Lower lobe of right lung (tissue), 2 donors: ENCODE results near the gene PLXNA1. TPM values are rescaled to one million over a fixed set of nuclear protein-coding genes. Genes with fewer than 3 reads are reported as not detected.
A peak's percentile ranks its signal among the peaks of the same experiment; 100 is the strongest.

Experiments used
- ATAC-seq, 2 donors: fragments of 200-7000 bp; cut with Tn5 transposase; one replicate each; pipeline ENCODE4 v1.9.1; 2020 to 2022; ENCODE audit warnings: mild to moderate bottlenecking in 2 of 2, moderate library complexity in 2 of 2
- DNase-seq: peaks from one replicate; pipeline ENCODE4 v3.0.0-alpha.2; 2020
- H3K27ac ChIP-seq: fragments of 200-600 bp; one replicate; pipeline ENCODE4 v1.8.0; 2022
- H3K27me3 ChIP-seq: fragments of 200-600 bp; one replicate; pipeline ENCODE4 v1.8.0; 2022; ENCODE audit warnings: low read depth
- H3K36me3 ChIP-seq: fragments of 200-600 bp; one replicate; pipeline ENCODE4 v1.8.0; 2022; ENCODE audit warnings: mild to moderate bottlenecking
- H3K4me1 ChIP-seq: fragments of 200-600 bp; one replicate; pipeline ENCODE4 v1.8.0; 2022
- H3K4me3 ChIP-seq: fragments of 200-600 bp; one replicate; pipeline ENCODE4 v1.8.0; 2022; ENCODE audit warnings: mild to moderate bottlenecking
- H3K9me3 ChIP-seq: fragments of 200-600 bp; one replicate; pipeline ENCODE4 v1.8.0; 2022
- intact Hi-C: fragments of 100-400 bp; cut with DNase I; formaldehyde crosslinking; loops from one replicate; pipeline ENCODE4 v1.11.0; 2022
- total RNA-seq: library from RNA; stranded (reverse); fragmentation: NEBNext Ultra II Directional; extraction: Animal tissue kit (Norgen Biotek cat#: 25700); gene quantifications from one replicate; pipeline ENCODE4 v1.2.1, GENCODE V29; 2021
- TF ChIP-seq, protein P1 (sequence below): fragments of 200-600 bp; IDR thresholded peaks from one replicate; pipeline ENCODE4 v1.8.0; 2022; ENCODE audit warnings: antibody characterized with exemption, mild to moderate bottlenecking
- donor health status: DM: no; HTN: yes; CAD: no; lungs with severe emphysema.

PLXNA1 gene
- total RNA-seq, 1 donor from 2014 or later: 48.1 TPM

GRCh38 chr3:126983276-126983652 is 349 bp downstream of the PLXNA1 start:
- H3K27me3 ChIP-seq: no peaks in the 10 kb centered on the region
- H3K4me1 ChIP-seq: peaks cover 26% of the 10 kb centered on the region
- H3K27ac ChIP-seq: peak overlapping the region; percentile 6
- intact Hi-C loops: loop anchor here (5.0 kb wide), 1 partner anchor 231 kb away; no protein-coding TSS in a partner anchor
- H3K36me3 ChIP-seq: no peaks in the 10 kb centered on the region
- TF ChIP-seq, protein P1, sequence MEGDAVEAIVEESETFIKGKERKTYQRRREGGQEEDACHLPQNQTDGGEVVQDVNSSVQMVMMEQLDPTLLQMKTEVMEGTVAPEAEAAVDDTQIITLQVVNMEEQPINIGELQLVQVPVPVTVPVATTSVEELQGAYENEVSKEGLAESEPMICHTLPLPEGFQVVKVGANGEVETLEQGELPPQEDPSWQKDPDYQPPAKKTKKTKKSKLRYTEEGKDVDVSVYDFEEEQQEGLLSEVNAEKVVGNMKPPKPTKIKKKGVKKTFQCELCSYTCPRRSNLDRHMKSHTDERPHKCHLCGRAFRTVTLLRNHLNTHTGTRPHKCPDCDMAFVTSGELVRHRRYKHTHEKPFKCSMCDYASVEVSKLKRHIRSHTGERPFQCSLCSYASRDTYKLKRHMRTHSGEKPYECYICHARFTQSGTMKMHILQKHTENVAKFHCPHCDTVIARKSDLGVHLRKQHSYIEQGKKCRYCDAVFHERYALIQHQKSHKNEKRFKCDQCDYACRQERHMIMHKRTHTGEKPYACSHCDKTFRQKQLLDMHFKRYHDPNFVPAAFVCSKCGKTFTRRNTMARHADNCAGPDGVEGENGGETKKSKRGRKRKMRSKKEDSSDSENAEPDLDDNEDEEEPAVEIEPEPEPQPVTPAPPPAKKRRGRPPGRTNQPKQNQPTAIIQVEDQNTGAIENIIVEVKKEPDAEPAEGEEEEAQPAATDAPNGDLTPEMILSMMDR: no peak
- DNase-seq (no peak), ATAC-seq (no peak)
- peak overlapping the region; percentile 66 for H3K4me3 ChIP-seq
- H3K9me3 ChIP-seq: no peaks in the 10 kb centered on the region

- intact Hi-C loops: loop anchor here (5.0 kb wide), 1 partner anchor 232 kb away; no protein-coding TSS in a partner anchor
- TF ChIP-seq, protein P1: no peak
- ATAC-seq (peak; percentile 2 to 22), DNase-seq (no peak)
- peak overlapping the region; percentile 66 for H3K4me3 ChIP-seq
- peaks cover 3% of the 10 kb centered on the region for H3K36me3 ChIP-seq
- peaks cover 26% of the 10 kb centered on the region for H3K4me1 ChIP-seq
- no peaks in the 10 kb centered on the region for H3K27me3 ChIP-seq
- peak overlapping the region; percentile 6 for H3K27ac ChIP-seq
- H3K9me3 ChIP-seq: no peaks in the 10 kb centered on the region
Measured at GRCh38 chr3:126983653-126984390, 907 bp downstream of the PLXNA1 start.

DNA sequence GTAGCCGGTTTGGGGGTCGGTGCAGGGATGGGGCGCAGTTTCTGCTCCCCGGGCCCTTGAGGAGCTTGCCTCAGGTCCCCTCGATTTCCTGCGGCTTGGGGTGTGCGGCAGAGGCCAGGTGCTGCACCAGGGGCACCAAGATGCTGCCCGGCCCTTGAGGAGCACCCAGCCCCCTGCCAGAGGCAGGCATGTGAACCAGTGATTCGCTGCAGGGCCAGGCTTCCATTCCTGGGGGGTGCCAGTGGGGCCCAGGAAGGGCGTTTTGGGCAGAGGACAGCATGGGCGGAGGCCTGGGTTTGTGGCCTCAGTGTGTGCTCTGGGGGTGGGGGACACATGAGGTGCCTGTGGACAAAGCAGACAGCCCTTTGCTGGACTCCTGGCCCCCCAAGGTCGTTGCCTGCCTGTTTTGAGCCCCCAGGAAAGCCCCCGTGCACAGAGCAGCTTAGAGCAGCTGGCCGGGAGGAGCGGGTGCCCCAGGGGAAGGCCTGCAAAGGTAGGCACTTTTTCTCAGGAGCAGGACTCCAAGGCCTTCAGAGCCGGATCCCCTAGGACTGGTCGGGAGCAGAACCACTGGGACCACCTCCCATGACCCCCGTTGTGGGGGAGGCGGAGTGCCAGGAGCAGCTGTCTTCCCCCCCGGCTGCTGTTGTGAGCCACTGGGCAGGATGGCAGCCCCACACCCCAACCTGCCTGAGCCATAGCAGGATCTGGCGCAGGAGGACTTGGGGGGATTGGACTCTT is 1.6 kb downstream of the PLXNA1 start:
- TF ChIP-seq, protein P1: no peak
- Histone ChIP-seq H3K27ac (peak overlapping the region; percentile 24), H3K27me3 (no peaks in the 10 kb centered on the region), H3K4me3 (peak overlapping the region; percentile 66), H3K9me3 (no peaks in the 10 kb centered on the region), H3K4me1 (peaks cover 26% of the 10 kb centered on the region), H3K36me3 (peaks cover 10% of the 10 kb centered on the region)
- DNase-seq (no peak), ATAC-seq (no peak)
- intact Hi-C loops: loop anchor here (5.0 kb wide), 1 partner anchor 232 kb away; no protein-coding TSS in a partner anchor

DNA sequence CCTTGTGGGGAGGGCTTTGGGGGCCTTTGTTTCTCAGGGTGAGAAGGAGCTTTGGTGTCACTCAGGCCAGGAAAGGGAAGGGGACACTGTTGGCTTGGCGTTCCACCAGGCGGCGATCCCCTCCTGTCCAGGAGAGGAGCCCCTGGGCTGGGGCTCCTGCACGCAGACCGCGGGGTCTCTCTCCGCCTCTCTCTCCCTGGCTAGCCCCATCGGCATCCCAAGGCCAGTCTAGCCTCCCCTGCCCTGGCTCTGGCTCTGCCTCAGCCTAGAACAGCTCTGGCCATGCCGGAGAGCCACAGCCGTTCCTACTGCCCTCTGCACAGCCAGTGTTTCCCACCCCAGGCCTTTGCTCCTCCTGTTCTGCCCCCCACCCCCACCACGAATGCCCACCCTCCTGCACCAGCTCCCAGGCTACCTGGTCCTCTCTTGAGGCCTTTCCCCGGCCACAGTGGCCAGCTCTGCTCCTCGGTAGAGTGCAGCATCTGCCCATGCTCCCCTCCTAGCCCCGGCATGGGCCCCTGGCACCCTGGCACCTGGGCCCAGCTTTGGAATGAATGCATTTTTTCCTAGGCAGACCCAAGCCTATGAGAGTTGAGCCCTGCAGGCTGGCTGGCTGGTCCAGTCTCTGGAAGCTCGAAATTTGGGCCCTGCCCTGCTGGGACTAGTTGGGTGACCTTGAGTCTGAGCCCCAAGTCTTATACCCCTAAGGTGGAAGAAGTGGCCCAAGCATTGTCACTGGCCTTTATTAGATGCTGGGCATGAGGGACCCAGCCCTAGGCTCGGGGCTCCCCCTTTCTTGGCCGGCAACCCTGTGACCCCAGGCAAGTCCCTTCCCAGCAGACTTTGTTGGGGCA is 2.4 kb downstream of the PLXNA1 start:
- H3K9me3 ChIP-seq: no peaks in the 10 kb centered on the region
- no peak for DNase-seq
- H3K27me3 ChIP-seq: no peaks in the 10 kb centered on the region
- TF ChIP-seq, protein P1: no peak
- intact Hi-C loops: no loop called here
- H3K4me1 ChIP-seq: peaks cover 26% of the 10 kb centered on the region
- H3K4me3 ChIP-seq: peak overlapping the region; percentile 66
- peak overlapping the region; percentile 24 for H3K27ac ChIP-seq
- no peak for ATAC-seq
- H3K36me3 ChIP-seq: peaks cover 18% of the 10 kb centered on the region

- Histone ChIP-seq H3K4me3 (no peak overlapping the region), H3K27ac (no peak overlapping the region), H3K4me1 (peaks cover 26% of the 10 kb centered on the region), H3K9me3 (no peaks in the 10 kb centered on the region), H3K27me3 (no peaks in the 10 kb centered on the region), H3K36me3 (peaks cover 22% of the 10 kb centered on the region)
- DNase-seq: no peak
- TF ChIP-seq, protein P1: no peak
- no peak for ATAC-seq
- intact Hi-C loops: no loop called here
Measured at GRCh38 chr3:126986001-126986400, 3.1 kb downstream of the PLXNA1 start.
